ENCODE results near the gene LIPC.
A peak's percentile ranks its signal among the peaks of the same experiment; 100 is the strongest.

Gene LIPC

GRCh38 chr15:58561321-58561720 is 129.5 kb downstream of the LIPC start:
- Histone ChIP-seq H2BK15ac (replicated peaks; ENCODE audit: low read depth) (no peak overlapping the region), H3K4ac (ENCODE audit: low read depth, low read length) (no peak overlapping the region), H3K18ac (ENCODE audit: low read length) (no peak overlapping the region), H2BK5ac (ENCODE audit: low read length) (peak overlapping the region; percentile 99), H3K27ac (ENCODE audit: low read depth, low read length) (peak overlapping the region; percentile 10), H3K27me3 (ENCODE audit: insufficient read depth, low read length, poor library complexity) (no peaks in the 10 kb centered on the region), H3K79me2 (ENCODE audit: control insufficient read depth, insufficient read depth, low read length) (no peaks in the 10 kb centered on the region), H3K4me1 (ENCODE audit: control insufficient read depth, low read depth, low read length) (peaks cover 18% of the 10 kb centered on the region), H2AK5ac (ENCODE audit: low read length) (no peak overlapping the region), H3K56ac (ENCODE audit: low read length) (peak overlapping the region; percentile 84), H3K23ac (ENCODE audit: low read length) (no peak overlapping the region), H3K4me2 (ENCODE audit: low read length) (no peak overlapping the region), H4K8ac (ENCODE audit: low read depth, low read length) (no peak overlapping the region), H3K36me3 (ENCODE audit: control insufficient read depth, insufficient read depth, low read length) (no peaks in the 10 kb centered on the region), H3K9ac (ENCODE audit: low read length) (no peak overlapping the region), H4K5ac (ENCODE audit: low read length) (no peak overlapping the region), H3K79me1 (ENCODE audit: low read length) (no peaks in the 10 kb centered on the region), H3K4me3 (ENCODE audit: low read length) (no peak overlapping the region), H2BK120ac (ENCODE audit: low read depth, low read length) (no peak overlapping the region)
- no CpG with 5 or more reads among the region's 1 CpG for WGBS (ENCODE audit: extremely low coverage, insufficient coverage, low lambda C conversion rate)
- DNase-seq, result peak; percentile 93

- Histone ChIP-seq H3K27me3 (ENCODE audit: insufficient read depth, low read length, poor library complexity) (no peaks in the 10 kb centered on the region), H3K23ac (ENCODE audit: low read length) (no peak overlapping the region), H3K4me2 (ENCODE audit: low read length) (no peak overlapping the region), H3K4me1 (ENCODE audit: control insufficient read depth, low read depth, low read length) (peaks cover 18% of the 10 kb centered on the region), H4K8ac (ENCODE audit: low read depth, low read length) (no peak overlapping the region), H3K79me1 (ENCODE audit: low read length) (no peaks in the 10 kb centered on the region), H3K4ac (ENCODE audit: low read depth, low read length) (peak overlapping the region; percentile 46), H2BK15ac (replicated peaks; ENCODE audit: low read depth) (no peak overlapping the region), H3K27ac (ENCODE audit: low read depth, low read length) (peak overlapping the region; percentile 10), H3K36me3 (ENCODE audit: control insufficient read depth, insufficient read depth, low read length) (no peaks in the 10 kb centered on the region), H3K4me3 (ENCODE audit: low read length) (no peak overlapping the region), H2BK5ac (ENCODE audit: low read length) (peak overlapping the region; percentile 99), H4K5ac (ENCODE audit: low read length) (peak overlapping the region; percentile 68), H3K79me2 (ENCODE audit: control insufficient read depth, insufficient read depth, low read length) (no peaks in the 10 kb centered on the region), H3K18ac (ENCODE audit: low read length) (peak overlapping the region; percentile 35), H2AK5ac (ENCODE audit: low read length) (peak overlapping the region; percentile 77), H2BK120ac (ENCODE audit: low read depth, low read length) (peak overlapping the region; percentile 17), H3K9ac (ENCODE audit: low read length) (peak overlapping the region; percentile 4), H3K56ac (ENCODE audit: low read length) (peak overlapping the region; percentile 84)
- no CpG with 5 or more reads among the region's 3 CpGs for WGBS (ENCODE audit: extremely low coverage, insufficient coverage, low lambda C conversion rate)
- DNase-seq, result no peak
Observed at GRCh38 chr15:58562135-58562534, 130.3 kb downstream of the LIPC start.

GRCh38 chr15:58564981-58565380 is 133.2 kb downstream of the LIPC start:
- Histone ChIP-seq H3K4me1 (ENCODE audit: control insufficient read depth, low read depth, low read length) (peaks cover 21% of the 10 kb centered on the region), H2BK120ac (ENCODE audit: low read depth, low read length) (no peak overlapping the region), H2AK5ac (ENCODE audit: low read length) (no peak overlapping the region), H3K23ac (ENCODE audit: low read length) (no peak overlapping the region), H3K9ac (ENCODE audit: low read length) (no peak overlapping the region), H4K8ac (ENCODE audit: low read depth, low read length) (no peak overlapping the region), H3K18ac (ENCODE audit: low read length) (peak overlapping the region; percentile 65), H3K36me3 (ENCODE audit: control insufficient read depth, insufficient read depth, low read length) (no peaks in the 10 kb centered on the region), H3K79me2 (ENCODE audit: control insufficient read depth, insufficient read depth, low read length) (no peaks in the 10 kb centered on the region), H3K4me3 (ENCODE audit: low read length) (no peak overlapping the region), H2BK15ac (replicated peaks; ENCODE audit: low read depth) (no peak overlapping the region), H3K4me2 (ENCODE audit: low read length) (no peak overlapping the region), H3K56ac (ENCODE audit: low read length) (no peak overlapping the region), H3K27me3 (ENCODE audit: insufficient read depth, low read length, poor library complexity) (no peaks in the 10 kb centered on the region), H2BK5ac (ENCODE audit: low read length) (no peak overlapping the region), H3K27ac (ENCODE audit: low read depth, low read length) (no peak overlapping the region), H4K5ac (ENCODE audit: low read length) (no peak overlapping the region), H3K4ac (ENCODE audit: low read depth, low read length) (no peak overlapping the region), H3K79me1 (ENCODE audit: low read length) (no peaks in the 10 kb centered on the region)
- DNase-seq, result no peak
- no CpG with 5 or more reads among the region's 6 CpGs for WGBS (ENCODE audit: extremely low coverage, insufficient coverage, low lambda C conversion rate)

GRCh38 chr15:58565619-58566018 is 133.8 kb downstream of the LIPC start:
- no peak overlapping the region for H4K5ac ChIP-seq (ENCODE audit: low read length)
- H2BK120ac ChIP-seq (ENCODE audit: low read depth, low read length), result no peak overlapping the region
- WGBS (ENCODE audit: extremely low coverage, insufficient coverage, low lambda C conversion rate), result no CpG with 5 or more reads among the region's 4 CpGs
- H2BK5ac ChIP-seq (ENCODE audit: low read length), result no peak overlapping the region
- DNase-seq, result no peak
- H3K27me3 ChIP-seq (ENCODE audit: insufficient read depth, low read length, poor library complexity), result no peaks in the 10 kb centered on the region
- H3K4ac ChIP-seq (ENCODE audit: low read depth, low read length), result no peak overlapping the region
- no peak overlapping the region for H3K23ac ChIP-seq (ENCODE audit: low read length)
- no peak overlapping the region for H3K4me2 ChIP-seq (ENCODE audit: low read length)
- no peak overlapping the region for H3K9ac ChIP-seq (ENCODE audit: low read length)
- peaks cover 21% of the 10 kb centered on the region for H3K4me1 ChIP-seq (ENCODE audit: control insufficient read depth, low read depth, low read length)
- H3K4me3 ChIP-seq (ENCODE audit: low read length), result no peak overlapping the region
- no peak overlapping the region for H2AK5ac ChIP-seq (ENCODE audit: low read length)
- H3K79me1 ChIP-seq (ENCODE audit: low read length), result no peaks in the 10 kb centered on the region
- H3K27ac ChIP-seq (ENCODE audit: low read depth, low read length), result no peak overlapping the region
- H4K8ac ChIP-seq (ENCODE audit: low read depth, low read length), result no peak overlapping the region
- H2BK15ac ChIP-seq (replicated peaks; ENCODE audit: low read depth), result no peak overlapping the region
- H3K18ac ChIP-seq (ENCODE audit: low read length), result no peak overlapping the region
- no peaks in the 10 kb centered on the region for H3K79me2 ChIP-seq (ENCODE audit: control insufficient read depth, insufficient read depth, low read length)
- H3K56ac ChIP-seq (ENCODE audit: low read length), result no peak overlapping the region
- H3K36me3 ChIP-seq (ENCODE audit: control insufficient read depth, insufficient read depth, low read length), result no peaks in the 10 kb centered on the region

GRCh38 chr15:58566029-58566428 is 134.2 kb downstream of the LIPC start:
- no peak for DNase-seq
- no peaks in the 10 kb centered on the region for H3K36me3 ChIP-seq (ENCODE audit: control insufficient read depth, insufficient read depth, low read length)

GRCh38 chr15:58568157-58568571 is 136.4 kb downstream of the LIPC start:
- no peaks in the 10 kb centered on the region for H3K27me3 ChIP-seq (ENCODE audit: insufficient read depth, low read length, poor library complexity)
- H3K4me1 ChIP-seq (ENCODE audit: control insufficient read depth, low read depth, low read length), result peaks cover 9% of the 10 kb centered on the region
- no peaks in the 10 kb centered on the region for H3K79me2 ChIP-seq (ENCODE audit: control insufficient read depth, insufficient read depth, low read length)
- H3K79me1 ChIP-seq (ENCODE audit: low read length), result no peaks in the 10 kb centered on the region
- H3K23ac ChIP-seq (ENCODE audit: low read length), result no peak overlapping the region
- no CpG with 5 or more reads among the region's 2 CpGs for WGBS (ENCODE audit: extremely low coverage, insufficient coverage, low lambda C conversion rate)
- no peak overlapping the region for H3K4ac ChIP-seq (ENCODE audit: low read depth, low read length)
- H4K8ac ChIP-seq (ENCODE audit: low read depth, low read length), result no peak overlapping the region
- peak overlapping the region; percentile 74 for H3K56ac ChIP-seq (ENCODE audit: low read length)
- H2BK15ac ChIP-seq (replicated peaks; ENCODE audit: low read depth), result no peak overlapping the region
- no peak overlapping the region for H3K18ac ChIP-seq (ENCODE audit: low read length)
- no peak overlapping the region for H3K4me2 ChIP-seq (ENCODE audit: low read length)
- no peak overlapping the region for H3K27ac ChIP-seq (ENCODE audit: low read depth, low read length)
- peak overlapping the region; percentile 60 for H2AK5ac ChIP-seq (ENCODE audit: low read length)
- H3K9ac ChIP-seq (ENCODE audit: low read length), result no peak overlapping the region
- no peak overlapping the region for H2BK120ac ChIP-seq (ENCODE audit: low read depth, low read length)
- DNase-seq, result no peak
- H4K5ac ChIP-seq (ENCODE audit: low read length), result peak overlapping the region; percentile 28
- no peak overlapping the region for H3K4me3 ChIP-seq (ENCODE audit: low read length)
- H3K36me3 ChIP-seq (ENCODE audit: control insufficient read depth, insufficient read depth, low read length), result no peaks in the 10 kb centered on the region
- peak overlapping the region; percentile 61 for H2BK5ac ChIP-seq (ENCODE audit: low read length)

More at GRCh38 chr15:58566029-58566428, 134.2 kb downstream of the LIPC start:
- Histone ChIP-seq H3K4me3 (ENCODE audit: low read length) (no peak overlapping the region), H4K8ac (ENCODE audit: low read depth, low read length) (no peak overlapping the region), H2BK120ac (ENCODE audit: low read depth, low read length) (no peak overlapping the region), H3K4me2 (ENCODE audit: low read length) (no peak overlapping the region), H2AK5ac (ENCODE audit: low read length) (no peak overlapping the region), H3K4me1 (ENCODE audit: control insufficient read depth, low read depth, low read length) (peaks cover 19% of the 10 kb centered on the region), H3K18ac (ENCODE audit: low read length) (no peak overlapping the region), H3K79me1 (ENCODE audit: low read length) (no peaks in the 10 kb centered on the region), H3K79me2 (ENCODE audit: control insufficient read depth, insufficient read depth, low read length) (no peaks in the 10 kb centered on the region), H3K27ac (ENCODE audit: low read depth, low read length) (no peak overlapping the region), H3K23ac (ENCODE audit: low read length) (no peak overlapping the region), H3K27me3 (ENCODE audit: insufficient read depth, low read length, poor library complexity) (no peaks in the 10 kb centered on the region), H3K9ac (ENCODE audit: low read length) (no peak overlapping the region), H3K4ac (ENCODE audit: low read depth, low read length) (no peak overlapping the region), H2BK15ac (replicated peaks; ENCODE audit: low read depth) (no peak overlapping the region), H3K56ac (ENCODE audit: low read length) (no peak overlapping the region), H2BK5ac (ENCODE audit: low read length) (peak overlapping the region; percentile 38), H4K5ac (ENCODE audit: low read length) (no peak overlapping the region)
- WGBS (ENCODE audit: extremely low coverage, insufficient coverage, low lambda C conversion rate), result no CpG with 5 or more reads among the region's 6 CpGs
